Stimulated activated CD4-positive, alpha-beta T cell treated with anti-CD3 and anti-CD28 coated beads, Interleukin-12 subunit alpha, Interleukin-12 subunit beta, amount 100 ng/mL, for 24 hours (primary cell): ENCODE measurements around the gene BIRC5.

Experiments used
- DNase-seq, 2 experiments: peaks; one replicate each; pipeline ENCODE4 v3.0.0-alpha.2; 2020; ENCODE audit warnings: low read depth in 2 of 2

BIRC5 gene

DNA sequence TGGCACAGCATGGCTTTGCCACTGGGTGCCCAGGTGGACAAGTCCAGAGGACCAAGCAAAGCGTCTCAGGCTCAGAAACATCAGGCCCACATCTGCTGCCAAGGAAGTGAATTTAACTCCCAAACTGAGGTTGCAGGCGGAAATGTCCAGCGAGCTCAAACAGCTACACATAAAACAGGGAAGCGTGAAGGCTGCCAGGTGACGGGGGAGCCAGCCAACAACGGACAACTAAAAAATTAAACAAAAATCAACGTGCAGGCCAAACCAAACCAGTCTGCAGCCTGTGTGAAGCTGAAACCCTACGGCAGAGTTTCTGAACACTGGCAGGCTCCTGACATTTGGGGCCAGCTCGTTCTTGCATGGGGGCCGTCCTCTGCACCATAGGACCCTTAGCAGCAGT lies 29.7 kb upstream of the BIRC5 start:
- no peak for DNase-seq

- no peak for DNase-seq
Measured at GRCh38 chr17:78184868-78185267, 29.2 kb upstream of the BIRC5 start.

- DNase-seq, result no peak
Measured at GRCh38 chr17:78185981-78186691, 27.9 kb upstream of the BIRC5 start.

GRCh38 chr17:78186692-78187595 lies 27.1 kb upstream of the BIRC5 start, which contains the start of the genes AFMID and TK1:
TSS of gene AFMID (plus strand) at chr17:78187362. CDS start at chr17:78187371, 9 bp downstream.
TSS of gene TK1 (minus strand) at chr17:78187052. CDS start at chr17:78186994, 58 bp downstream.
- DNase-seq, result peak; percentile 81 to 97

GRCh38 chr17:78196716-78197115 lies 17.3 kb upstream of the BIRC5 start:
- no peak for DNase-seq

DNA sequence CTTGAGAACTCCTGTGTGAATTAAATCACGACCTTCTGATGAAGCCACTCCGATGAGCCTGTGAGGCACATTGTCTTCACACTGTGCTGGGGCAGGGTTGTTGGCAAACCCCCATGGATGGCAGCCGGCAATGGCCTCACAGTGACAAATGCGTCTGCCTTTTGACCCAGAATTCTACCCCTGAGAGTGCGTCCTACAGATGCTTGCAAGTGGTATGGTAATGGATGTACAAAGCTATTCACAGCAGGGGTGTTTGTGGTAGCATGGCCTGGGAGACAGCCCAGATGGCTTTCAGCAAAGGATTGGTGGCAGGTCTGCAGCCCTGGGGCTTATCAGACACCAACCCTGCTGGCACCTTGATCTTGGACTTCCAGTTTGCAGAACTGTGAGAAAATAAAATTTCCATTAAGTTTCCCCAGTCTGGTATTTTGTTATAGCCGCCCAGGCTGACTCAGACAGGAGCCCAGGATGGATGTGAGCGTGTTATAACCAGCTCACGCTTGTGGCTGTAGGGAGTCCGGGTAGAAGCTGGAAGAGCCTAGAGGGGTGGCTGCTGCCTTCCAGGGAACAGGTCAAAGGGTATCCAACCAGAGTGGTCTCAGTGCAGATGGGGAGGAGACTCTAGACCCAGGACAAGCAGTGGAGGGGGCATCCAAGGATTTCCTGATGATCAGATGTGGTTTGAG lies 16.8 kb upstream of the BIRC5 start:
- DNase-seq, result no peak

GRCh38 chr17:78200451-78200850 lies 13.6 kb upstream of the BIRC5 start:
- no peak for DNase-seq

DNA sequence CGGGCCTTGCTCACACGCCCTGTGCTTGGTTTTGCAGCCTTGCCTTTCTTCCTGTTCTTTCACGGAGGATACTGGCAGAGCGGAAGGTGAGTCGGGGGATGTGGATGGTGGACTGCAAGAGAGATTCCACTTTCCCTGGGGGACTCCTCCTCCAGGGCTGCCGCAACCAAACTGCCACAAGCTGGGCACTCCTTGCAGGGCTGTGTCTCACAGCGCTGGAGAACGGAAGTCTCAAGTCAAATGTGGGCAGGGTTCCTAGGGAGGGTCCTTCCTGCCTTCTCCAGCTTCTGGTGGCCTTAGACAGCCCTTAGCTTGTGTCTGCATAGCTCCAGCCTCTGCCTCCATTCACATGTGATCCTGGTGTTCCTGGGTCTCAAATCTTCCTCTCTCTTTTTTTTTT lies 11.4 kb upstream of the BIRC5 start:
- no peak for DNase-seq

DNA sequence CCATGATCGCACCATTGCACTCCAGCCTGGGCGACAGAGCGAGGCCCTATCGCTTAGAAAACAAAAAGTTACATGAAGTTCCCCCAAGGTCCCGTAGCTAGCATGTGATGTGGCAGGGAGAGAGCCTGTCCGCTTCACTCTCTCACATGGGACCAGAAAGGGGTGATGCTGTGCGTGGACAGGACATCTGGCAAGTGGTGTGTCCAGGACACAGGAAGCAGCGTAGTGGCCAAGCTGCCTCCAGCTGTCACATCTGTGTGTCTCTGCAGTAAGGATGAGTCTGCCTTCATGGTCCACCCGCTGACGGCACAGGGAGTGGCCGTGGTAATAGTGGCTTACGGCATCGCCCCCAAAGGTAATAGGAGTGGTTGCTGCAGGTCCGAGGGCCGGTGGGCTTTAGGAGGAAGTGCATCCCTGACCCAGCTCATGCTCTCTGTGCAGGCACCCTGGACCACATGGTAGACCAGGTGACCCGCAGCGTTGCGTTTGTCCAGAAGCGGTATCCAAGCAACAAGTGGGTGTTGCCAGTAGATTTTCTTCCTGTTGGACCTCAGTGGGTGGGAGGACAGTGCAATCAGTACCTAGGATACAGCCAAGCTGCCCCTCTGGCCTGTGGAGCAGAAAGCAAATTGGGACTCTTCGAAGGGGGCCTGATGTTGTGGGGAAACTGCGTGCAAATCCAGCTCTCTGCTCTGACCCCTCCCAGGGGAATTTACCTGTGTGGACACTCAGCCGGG lies 9.5 kb upstream of the BIRC5 start:
- no peak for DNase-seq

DNA sequence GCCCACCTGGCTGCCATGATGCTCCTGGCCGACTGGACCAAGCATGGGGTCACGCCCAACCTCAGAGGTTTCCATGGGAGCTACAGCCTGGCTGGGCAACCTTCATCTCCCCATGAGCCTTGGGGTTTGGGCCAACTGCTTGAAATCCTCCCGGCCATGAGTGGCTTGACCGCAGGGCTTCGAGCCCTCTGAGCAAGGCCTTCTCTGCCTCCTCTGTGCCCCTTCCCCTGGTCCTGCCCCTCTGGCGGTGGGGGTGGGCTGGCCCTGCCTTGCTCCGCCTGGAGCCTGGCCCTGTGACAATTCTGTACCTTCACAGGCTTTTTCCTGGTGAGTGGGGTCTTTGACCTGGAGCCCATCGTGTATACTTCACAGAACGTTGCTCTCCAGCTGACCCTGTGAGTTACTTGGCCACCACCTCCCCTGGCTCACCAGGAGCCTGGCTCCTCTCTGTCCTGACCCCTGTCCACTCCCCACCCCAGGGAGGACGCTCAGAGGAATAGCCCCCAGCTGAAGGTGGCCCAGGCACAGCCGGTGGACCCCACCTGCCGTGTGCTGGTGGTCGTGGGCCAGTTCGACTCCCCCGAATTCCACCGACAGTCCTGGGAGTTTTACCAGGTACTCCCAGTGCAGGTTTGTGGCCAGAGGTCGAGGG lies 8.8 kb upstream of the BIRC5 start:
- no peak for DNase-seq

DNA sequence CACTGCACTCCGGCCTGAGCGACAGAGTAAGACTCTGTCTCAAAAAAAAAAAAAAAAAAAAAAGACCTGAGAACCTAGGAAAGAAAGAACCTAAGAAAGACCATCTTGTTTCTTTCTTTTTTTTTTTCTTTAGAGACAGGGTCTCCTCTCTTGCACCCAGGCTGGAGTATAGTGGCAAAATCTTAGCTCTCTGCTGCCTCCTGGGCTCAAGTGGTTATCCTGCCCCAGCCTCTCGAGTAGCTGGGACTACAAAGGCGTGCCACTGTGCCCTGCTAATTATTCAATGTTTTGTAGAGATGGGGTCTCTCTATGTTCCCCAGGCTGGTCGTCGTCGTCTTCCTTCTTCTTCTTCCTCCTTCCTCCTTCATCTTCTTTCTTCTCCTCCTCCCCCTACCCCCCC lies 7.8 kb upstream of the BIRC5 start:
- no peak for DNase-seq

DNA sequence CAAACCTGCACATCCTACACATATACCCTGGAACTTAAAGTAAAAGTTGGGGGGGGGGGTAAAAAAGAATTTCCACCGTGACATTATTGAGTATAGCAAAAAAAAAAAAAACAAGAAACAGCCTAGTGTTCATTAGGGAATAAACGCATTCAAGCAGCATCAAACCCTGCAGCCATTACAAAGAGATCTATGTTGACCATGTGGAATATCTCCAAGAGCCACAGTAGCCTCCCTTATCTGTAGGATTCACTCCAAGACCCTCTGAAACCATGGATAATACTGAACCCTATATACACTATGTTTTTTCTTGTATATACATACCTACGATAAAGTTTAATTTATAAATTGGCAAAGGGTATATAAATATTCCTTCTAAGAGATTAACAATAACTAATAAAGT lies 5.6 kb upstream of the BIRC5 start:
- no peak for DNase-seq

GRCh38 chr17:78210111-78210510 lies 3.9 kb upstream of the BIRC5 start:
- no peak for DNase-seq

DNA sequence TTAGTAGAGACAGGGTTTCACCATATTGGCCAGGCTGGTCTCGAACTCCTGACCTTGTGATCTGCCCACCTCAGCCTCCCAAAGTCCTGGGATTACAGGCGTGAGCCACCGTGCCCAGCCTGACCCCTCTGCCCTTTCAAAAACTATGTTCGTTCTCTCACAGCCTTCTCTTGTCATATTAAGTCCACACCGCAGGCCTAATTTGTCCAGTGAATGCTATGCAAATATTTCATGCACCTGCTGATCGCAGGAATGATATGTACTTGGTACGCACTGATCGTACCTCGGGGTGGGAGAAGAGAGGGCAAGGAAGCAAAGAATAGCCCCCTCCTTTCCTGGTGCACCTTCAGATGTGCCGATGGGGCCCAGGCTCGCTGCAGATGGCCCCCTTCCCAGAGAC lies 3.0 kb upstream of the BIRC5 start:
- no peak for DNase-seq

DNA sequence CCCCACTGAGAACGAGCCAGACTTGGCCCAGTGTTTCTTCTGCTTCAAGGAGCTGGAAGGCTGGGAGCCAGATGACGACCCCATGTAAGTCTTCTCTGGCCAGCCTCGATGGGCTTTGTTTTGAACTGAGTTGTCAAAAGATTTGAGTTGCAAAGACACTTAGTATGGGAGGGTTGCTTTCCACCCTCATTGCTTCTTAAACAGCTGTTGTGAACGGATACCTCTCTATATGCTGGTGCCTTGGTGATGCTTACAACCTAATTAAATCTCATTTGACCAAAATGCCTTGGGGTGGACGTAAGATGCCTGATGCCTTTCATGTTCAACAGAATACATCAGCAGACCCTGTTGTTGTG lies 631 bp downstream of the BIRC5 start:
- DNase-seq, result no peak

GRCh38 chr17:78219396-78220150 lies 5.5 kb downstream of the BIRC5 start:
- DNase-seq, result no peak

DNA sequence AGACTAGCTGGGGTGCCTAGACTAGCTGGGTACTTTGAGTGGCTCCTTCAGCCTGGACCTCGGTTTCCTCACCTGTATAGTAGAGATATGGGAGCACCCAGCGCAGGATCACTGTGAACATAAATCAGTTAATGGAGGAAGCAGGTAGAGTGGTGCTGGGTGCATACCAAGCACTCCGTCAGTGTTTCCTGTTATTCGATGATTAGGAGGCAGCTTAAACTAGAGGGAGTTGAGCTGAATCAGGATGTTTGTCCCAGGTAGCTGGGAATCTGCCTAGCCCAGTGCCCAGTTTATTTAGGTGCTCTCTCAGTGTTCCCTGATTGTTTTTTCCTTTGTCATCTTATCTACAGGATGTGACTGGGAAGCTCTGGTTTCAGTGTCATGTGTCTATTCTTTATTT lies 9.0 kb downstream of the BIRC5 start:
- no peak for DNase-seq

DNA sequence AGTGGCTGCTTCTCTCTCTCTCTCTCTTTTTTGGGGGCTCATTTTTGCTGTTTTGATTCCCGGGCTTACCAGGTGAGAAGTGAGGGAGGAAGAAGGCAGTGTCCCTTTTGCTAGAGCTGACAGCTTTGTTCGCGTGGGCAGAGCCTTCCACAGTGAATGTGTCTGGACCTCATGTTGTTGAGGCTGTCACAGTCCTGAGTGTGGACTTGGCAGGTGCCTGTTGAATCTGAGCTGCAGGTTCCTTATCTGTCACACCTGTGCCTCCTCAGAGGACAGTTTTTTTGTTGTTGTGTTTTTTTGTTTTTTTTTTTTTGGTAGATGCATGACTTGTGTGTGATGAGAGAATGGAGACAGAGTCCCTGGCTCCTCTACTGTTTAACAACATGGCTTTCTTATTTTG lies 9.7 kb downstream of the BIRC5 start:
- DNase-seq, result no peak

DNA sequence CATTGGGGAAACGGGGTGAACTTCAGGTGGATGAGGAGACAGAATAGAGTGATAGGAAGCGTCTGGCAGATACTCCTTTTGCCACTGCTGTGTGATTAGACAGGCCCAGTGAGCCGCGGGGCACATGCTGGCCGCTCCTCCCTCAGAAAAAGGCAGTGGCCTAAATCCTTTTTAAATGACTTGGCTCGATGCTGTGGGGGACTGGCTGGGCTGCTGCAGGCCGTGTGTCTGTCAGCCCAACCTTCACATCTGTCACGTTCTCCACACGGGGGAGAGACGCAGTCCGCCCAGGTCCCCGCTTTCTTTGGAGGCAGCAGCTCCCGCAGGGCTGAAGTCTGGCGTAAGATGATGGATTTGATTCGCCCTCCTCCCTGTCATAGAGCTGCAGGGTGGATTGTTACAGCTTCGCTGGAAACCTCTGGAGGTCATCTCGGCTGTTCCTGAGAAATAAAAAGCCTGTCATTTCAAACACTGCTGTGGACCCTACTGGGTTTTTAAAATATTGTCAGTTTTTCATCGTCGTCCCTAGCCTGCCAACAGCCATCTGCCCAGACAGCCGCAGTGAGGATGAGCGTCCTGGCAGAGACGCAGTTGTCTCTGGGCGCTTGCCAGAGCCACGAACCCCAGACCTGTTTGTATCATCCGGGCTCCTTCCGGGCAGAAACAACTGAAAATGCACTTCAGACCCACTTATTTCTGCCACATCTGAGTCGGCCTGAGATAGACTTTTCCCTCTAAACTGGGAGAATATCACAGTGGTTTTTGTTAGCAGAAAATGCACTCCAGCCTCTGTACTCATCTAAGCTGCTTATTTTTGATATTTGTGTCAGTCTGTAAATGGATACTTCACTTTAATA lies 10.4 kb downstream of the BIRC5 start:
- no peak for DNase-seq
